Liver (tissue), 9 donors: ENCODE results near the gene CRYBG1. TPM values are rescaled to one million over a fixed set of nuclear protein-coding genes. Genes with fewer than 3 reads are reported as not detected.

ENCODE experiments used
- DNase-seq: peaks from one replicate; pipeline ENCODE4 v3.0.0-alpha.2; 2017; ENCODE audit warnings: low spot score
- H3K27ac ChIP-seq, 2 donors: one replicate each; pipeline ENCODE4 v1.7.0; 2013; ENCODE audit warnings: inconsistent platforms in 2 of 2, low read length in 2 of 2, control low read depth in 1 of 2, low read depth in 1 of 2, mild to moderate bottlenecking in 1 of 2
- H3K27me3 ChIP-seq, 4 donors: one replicate each; pipeline versions ENCODE4 v1.6.1 to v1.7.0; 2013; ENCODE audit warnings: low read length in 3 of 4, inconsistent platforms in 1 of 4, mild to moderate bottlenecking in 1 of 4, moderate library complexity in 1 of 4; ENCODE audit not compliant: control insufficient read depth in 4 of 4, insufficient read depth in 4 of 4
- H3K36me3 ChIP-seq, 4 donors: one replicate each; pipeline versions ENCODE4 v1.6.1 to v1.7.0; 2013; ENCODE audit warnings: low read length in 3 of 4, mild to moderate bottlenecking in 3 of 4, low read depth in 1 of 4, moderate library complexity in 1 of 4; ENCODE audit not compliant: control insufficient read depth in 4 of 4, insufficient read depth in 3 of 4
- H3K4me1 ChIP-seq, 4 donors: one replicate each; pipeline versions ENCODE4 v1.6.1 to v1.7.0; 2013; ENCODE audit warnings: low read length in 3 of 4, mild to moderate bottlenecking in 3 of 4, moderate library complexity in 1 of 4; ENCODE audit not compliant: control insufficient read depth in 4 of 4, insufficient read depth in 4 of 4
- H3K4me3 ChIP-seq, 3 donors: one replicate each; pipeline versions ENCODE4 v1.6.1 to v1.7.0; 2013; ENCODE audit warnings: low read length in 3 of 3, control low read depth in 1 of 3, low read depth in 1 of 3, mild to moderate bottlenecking in 1 of 3
- H3K9ac ChIP-seq, 2 donors: one replicate each; pipeline ENCODE4 v1.7.0; 2013; ENCODE audit warnings: low read length in 2 of 2, mild to moderate bottlenecking in 2 of 2, moderate library complexity in 2 of 2, control low read depth in 1 of 2, low read depth in 1 of 2
- H3K9me3 ChIP-seq, 4 donors: one replicate each; pipeline versions ENCODE4 v1.6.1 to v1.7.0; 2013; ENCODE audit warnings: low read length in 3 of 4; ENCODE audit not compliant: control insufficient read depth in 4 of 4
- ATF3 ChIP-seq: IDR thresholded peaks from 2 replicates; pipeline ENCODE4 v1.6.1; 2016; ENCODE audit warnings: antibody characterized with exemption
- CTCF ChIP-seq: fragments of 150-350 bp; IDR thresholded peaks from 2 replicates; pipeline ENCODE4 v1.5.1; 2017; ENCODE audit warnings: improper control_type of control experiment, low read depth, low read length; ENCODE audit not compliant: missing input control
- EGR1 ChIP-seq, 2 donors: IDR thresholded peaks; 2 replicates each; pipeline ENCODE4 v1.6.1; 2016 to 2018; ENCODE audit warnings: antibody characterized with exemption in 2 of 2, low read depth in 2 of 2
- FOXA1 ChIP-seq: IDR thresholded peaks from 2 replicates; pipeline ENCODE4 v1.6.1; 2016; ENCODE audit warnings: antibody characterized with exemption
- FOXA2 ChIP-seq: IDR thresholded peaks from 2 replicates; pipeline ENCODE4 v1.6.1; 2016; ENCODE audit warnings: antibody characterized with exemption
- GABPA ChIP-seq, 2 donors: IDR thresholded peaks in 1 of 2; conservative IDR thresholded peaks in 1 of 2; 2 replicates each; pipeline ENCODE4 v1.6.1; 2016; ENCODE audit warnings: antibody characterized with exemption in 2 of 2, mild to moderate bottlenecking in 1 of 2, moderate library complexity in 1 of 2
- HNF4A ChIP-seq, 2 donors: conservative IDR thresholded peaks; 2 replicates each; pipeline ENCODE4 v1.6.1; 2016; ENCODE audit warnings: antibody characterized with exemption in 2 of 2, mild to moderate bottlenecking in 2 of 2
- HNF4G ChIP-seq: IDR thresholded peaks from 2 replicates; pipeline ENCODE4 v1.6.1; 2016; ENCODE audit warnings: antibody characterized with exemption
- JUND ChIP-seq, 2 donors: IDR thresholded peaks; 2 replicates each; pipeline ENCODE4 v1.6.1; 2016; ENCODE audit warnings: antibody characterized with exemption in 2 of 2
- MAX ChIP-seq: IDR thresholded peaks from 2 replicates; pipeline ENCODE4 v1.6.1; 2016; ENCODE audit warnings: antibody characterized with exemption
- NR2F2 ChIP-seq: IDR thresholded peaks from 2 replicates; pipeline ENCODE4 v1.6.1; 2016; ENCODE audit warnings: antibody characterized with exemption
- RAD21 ChIP-seq, 2 donors: IDR thresholded peaks; 2 replicates each; pipeline ENCODE4 v1.6.1; 2016; ENCODE audit warnings: antibody characterized with exemption in 2 of 2, mild to moderate bottlenecking in 2 of 2
- REST ChIP-seq: IDR thresholded peaks from 2 replicates; pipeline ENCODE4 v1.6.1; 2016; ENCODE audit warnings: antibody characterized with exemption, mild to moderate bottlenecking
- RXRA ChIP-seq, 2 donors: IDR thresholded peaks; 2 replicates each; pipeline ENCODE4 v1.6.1; 2017 to 2018; ENCODE audit warnings: antibody characterized with exemption in 2 of 2, mild to moderate bottlenecking in 1 of 2
- SP1 ChIP-seq: IDR thresholded peaks from 2 replicates; pipeline ENCODE4 v1.6.1; 2018; ENCODE audit warnings: antibody characterized with exemption, mild to moderate bottlenecking
- TAF1 ChIP-seq: conservative IDR thresholded peaks from 2 replicates; pipeline ENCODE4 v1.6.1; 2016; ENCODE audit warnings: antibody characterized with exemption, mild to moderate bottlenecking
- YY1 ChIP-seq: IDR thresholded peaks from 2 replicates; pipeline ENCODE4 v1.6.1; 2016; ENCODE audit warnings: antibody characterized with exemption, mild to moderate bottlenecking
- WGBS: extraction: QIAGEN DNeasy Blood & Tissue Kit; methylation state at CpG from one replicate; pipeline ENCODE4 v1.1.7; 2013; 5-methylcytosine and 5-hydroxymethylcytosine counted together
- polyA plus RNA-seq, 2 donors: library from polyadenylated mRNA; stranded (reverse) in 1 of 2; unstranded in 1 of 2; fragments of 200-250 nt in 1 of 2; fragments of >200 nt in 1 of 2; fragmentation: Nextera tagmentation in 1 of 2; extraction: Ambion mirVana in 1 of 2; gene quantifications; one replicate each; pipeline versions ENCODE4 v1.2.1 to v1.2.3, GENCODE V29; 2013 to 2015
- total RNA-seq, 2 donors: library from RNA; depleted of rRNA; stranded (reverse); fragments of >200 nt; gene quantifications; one replicate each; pipeline ENCODE4 v1.2.3, GENCODE V29; 2014
- donor health status: healthy.
- donor health status: healthy.
- donor health status: healthy.
- donor health status: healthy.
- donor health status: healthy.

CRYBG1 gene
- total and polyA plus RNA-seq, 4 donors, result 2.3 to 8.7 (median 4.0) TPM

GRCh38 chr6:106430466-106430865, 69.9 kb downstream of the CRYBG1 start (continued):
- TF ChIP-seq REST (no peak), NR2F2 (no peak), YY1 (no peak), JUND (IDR thresholded peaks at IDR 0.05) (no peak), FOXA1 (no peak), HNF4G (no peak)

- DNase-seq, result no peak
- Histone ChIP-seq H3K9ac (no peak overlapping the region), H3K36me3 (no peaks in the 10 kb centered on the region), H3K4me1 (peaks cover 0 to 5% (median 2%) of the 10 kb centered on the region in 4 donors), H3K4me3 (no peak overlapping the region), H3K27ac (no peak overlapping the region), H3K27me3 (no peaks in the 10 kb centered on the region), H3K9me3 (no peaks in the 10 kb centered on the region)
- TF ChIP-seq TAF1, result no peak
- TF ChIP-seq YY1, result no peak
- TF ChIP-seq ATF3, result no peak
- no peak for TF ChIP-seq GABPA (IDR thresholded peaks at IDR 0.05 in 1 of 2, conservative IDR thresholded peaks at IDR 0.05 in 1 of 2)
- no peak for TF ChIP-seq HNF4A (conservative IDR thresholded peaks at IDR 0.05)
- no peak for TF ChIP-seq FOXA2
- TF ChIP-seq SP1, result no peak
- no peak for TF ChIP-seq CTCF
- TF ChIP-seq RAD21 (IDR thresholded peaks at IDR 0.05), result no peak
- TF ChIP-seq REST, result no peak
- TF ChIP-seq FOXA1, result no peak
- no peak for TF ChIP-seq MAX
- no peak for TF ChIP-seq RXRA (IDR thresholded peaks at IDR 0.05)
- no peak for TF ChIP-seq EGR1 (IDR thresholded peaks at IDR 0.05; ENCODE audit: low read depth in 2 of 2)
- WGBS, result 76% methylated on average over 4 of the region's 4 CpGs
These were observed 70.9 kb downstream of the CRYBG1 start for GRCh38 chr6:106431405-106431804.
